Measurements from ENCODE around the gene PEX1. TPM values are rescaled to one million over a fixed set of nuclear protein-coding genes. Genes with fewer than 3 reads are reported as not detected.
A peak's percentile ranks its signal among the peaks of the same experiment; 100 is the strongest.
"Not testable (repeated sequence)": the region's sequence is repeated elsewhere in the genome, so short reads cannot be mapped to it uniquely, and the experiment has no call there.

The PEX1 gene
- total RNA-seq, 1 experiment from 2014 or later: 88.4 TPM

- H3K27ac ChIP-seq: no peak overlapping the region; the same call in 1 of the 2 replicates
- no peak overlapping the region for H3K4me3 ChIP-seq
- no peak for DNase-seq
- no peaks in the 10 kb centered on the region for H3K27me3 ChIP-seq
- peaks cover 13% of the 10 kb centered on the region for H3K4me1 ChIP-seq
- H3K36me3 ChIP-seq: peaks cover 30% of the 10 kb centered on the region
- H3K9me3 ChIP-seq (replicated peaks): no peaks in the 10 kb centered on the region
These were observed 67.8 kb downstream of the PEX1 start for GRCh38 chr7:92460510-92460909.

DNA sequence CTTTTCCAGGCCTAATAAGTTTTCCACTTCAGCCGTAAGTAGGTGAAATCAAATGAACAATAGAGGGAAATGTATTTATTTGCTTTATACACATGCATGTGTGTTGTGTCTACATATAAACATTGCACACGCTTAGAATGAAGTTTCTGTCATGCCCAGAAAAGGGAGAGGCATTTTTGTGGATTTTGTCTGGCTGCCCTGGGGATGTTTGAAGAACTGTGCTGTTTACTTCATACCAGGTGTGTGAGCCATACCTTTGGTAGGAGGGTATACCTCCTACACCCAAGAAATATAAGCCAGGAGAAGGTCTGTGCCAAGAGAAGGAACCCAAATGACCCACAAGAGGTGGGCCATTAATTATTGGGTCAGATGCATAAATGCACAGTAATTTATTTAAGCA is 68.2 kb downstream of the PEX1 start:
- Histone ChIP-seq H3K4me3 (no peak overlapping the region), H3K27ac (no peak overlapping the region; the same call in 1 of the 2 replicates), H3K4me1 (peaks cover 13% of the 10 kb centered on the region), H3K27me3 (no peaks in the 10 kb centered on the region), H3K36me3 (peaks cover 34% of the 10 kb centered on the region), H3K9me3 (replicated peaks) (no peaks in the 10 kb centered on the region)
- no peak for DNase-seq

DNA sequence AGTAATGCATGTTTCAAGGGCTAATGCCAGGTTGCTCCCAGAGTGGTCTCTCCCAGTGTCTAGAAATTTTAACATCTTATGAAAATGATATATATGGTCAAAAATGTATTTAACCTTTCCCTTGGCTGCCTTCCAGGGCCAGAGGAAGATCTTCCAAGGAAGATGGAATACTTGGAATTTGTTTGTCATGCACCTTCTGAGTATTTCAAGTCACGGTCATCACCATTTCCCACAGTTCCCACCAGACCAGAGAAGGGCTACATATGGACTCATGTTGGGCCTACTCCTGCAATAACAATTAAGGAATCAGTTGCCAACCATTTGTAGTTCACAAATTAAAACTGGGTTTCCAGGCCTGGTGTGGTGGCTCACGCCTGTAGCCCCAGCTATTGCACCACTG is 72.1 kb downstream of the PEX1 start:
- H3K27ac ChIP-seq: no peak overlapping the region
- peaks cover 65% of the 10 kb centered on the region for H3K36me3 ChIP-seq
- no peak for DNase-seq
- H3K27me3 ChIP-seq: no peaks in the 10 kb centered on the region
- peaks cover 6% of the 10 kb centered on the region for H3K4me1 ChIP-seq
- no peak overlapping the region for H3K4me3 ChIP-seq
- no peaks in the 10 kb centered on the region for H3K9me3 ChIP-seq (replicated peaks)

- H3K27ac ChIP-seq: no peak overlapping the region
- DNase-seq: no peak
- H3K9me3 ChIP-seq (replicated peaks): no peaks in the 10 kb centered on the region
- H3K4me1 ChIP-seq: peaks cover 8% of the 10 kb centered on the region; the same call in 1 of the 2 replicates
- H3K4me3 ChIP-seq: no peak overlapping the region
- peaks cover 70% of the 10 kb centered on the region for H3K36me3 ChIP-seq
- no peaks in the 10 kb centered on the region for H3K27me3 ChIP-seq
These were observed 76.7 kb downstream of the PEX1 start for GRCh38 chr7:92451645-92452044.

DNA sequence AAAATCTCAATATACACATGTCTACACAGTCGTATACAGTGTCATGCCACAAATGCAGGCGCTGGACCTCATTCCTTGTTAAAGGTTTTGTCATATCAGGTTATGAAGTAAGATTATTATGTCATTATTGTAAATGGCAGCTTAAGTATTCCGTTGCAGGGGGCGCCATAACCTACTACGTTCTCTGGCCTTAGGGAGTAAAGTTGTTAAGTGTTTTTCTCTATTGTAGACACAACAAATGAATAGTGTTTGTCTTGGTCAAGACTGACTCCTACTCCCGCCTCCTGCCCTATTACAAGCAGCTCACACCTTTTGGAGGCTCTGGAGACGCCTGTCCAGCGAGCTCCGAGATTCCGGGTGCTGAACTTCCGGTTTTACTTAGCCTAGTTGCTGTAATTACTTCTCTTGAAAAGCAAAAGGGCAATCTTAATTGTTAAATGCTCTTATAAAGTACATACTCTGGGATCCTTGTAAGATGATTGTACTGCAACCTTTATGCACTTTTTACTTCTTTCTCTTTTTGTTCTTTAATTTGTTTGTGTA is 80.0 kb downstream of the PEX1 start:
- DNase-seq: peak; percentile 57 to 70
- Histone ChIP-seq H3K9me3 (replicated peaks) (no peaks in the 10 kb centered on the region; the same call in 1 of the 2 replicates), H3K4me3 (peak overlapping the region; percentile 95), H3K4me1 (peaks cover 8% of the 10 kb centered on the region; the same call in 1 of the 2 replicates), H3K36me3 (peaks cover 42% of the 10 kb centered on the region), H3K27me3 (no peaks in the 10 kb centered on the region), H3K27ac (peak overlapping the region; percentile 88)

DNA sequence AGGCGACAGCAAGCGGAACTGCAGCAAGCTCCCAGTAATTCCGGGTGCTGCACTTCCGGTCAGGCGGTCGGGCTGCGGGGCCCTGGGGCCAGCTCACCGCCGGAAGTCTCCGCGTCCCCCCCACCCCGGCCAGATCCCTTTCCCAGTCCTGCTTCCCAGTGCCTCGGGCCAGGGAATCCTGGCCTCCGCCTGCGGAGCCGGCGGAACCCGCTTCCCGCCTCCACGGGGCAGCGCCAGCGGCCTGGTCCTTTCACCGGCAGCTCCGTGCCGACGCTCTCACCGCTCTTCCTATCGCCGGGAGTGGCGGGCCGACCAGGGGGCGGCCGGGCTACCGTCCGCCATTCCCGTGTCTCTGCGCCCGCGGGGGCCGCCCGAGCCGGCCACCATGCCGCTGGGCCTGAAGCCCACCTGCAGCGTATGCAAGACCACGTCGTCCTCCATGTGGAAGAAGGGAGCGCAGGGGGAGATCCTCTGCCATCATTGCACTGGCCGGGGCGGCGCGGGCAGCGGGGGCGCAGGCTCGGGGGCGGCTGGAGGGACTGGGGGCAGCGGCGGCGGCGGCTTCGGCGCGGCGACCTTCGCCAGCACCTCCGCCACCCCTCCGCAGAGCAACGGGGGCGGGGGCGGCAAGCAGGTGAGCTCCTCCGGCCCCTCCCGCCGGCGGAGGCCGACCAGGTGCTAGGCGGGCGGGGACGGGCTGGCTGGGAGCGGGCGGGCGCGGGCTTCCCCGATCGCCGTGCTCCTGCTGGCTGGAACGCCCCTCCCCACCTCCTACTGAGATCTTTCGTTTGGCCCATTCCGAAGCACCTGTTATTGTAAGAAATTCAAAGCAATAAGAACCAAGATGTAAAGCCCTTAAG is 80.7 kb downstream of the PEX1 start, which contains the start of gene GATAD1:
TSS of gene GATAD1 (plus strand) at position 138 of the 860 bp plus-strand sequence. CDS start at position 386, 248 bp downstream.
- Histone ChIP-seq H3K27ac (peak within 1 kb of the TSS; percentile 88), H3K9me3 (replicated peaks) (no peaks in the 10 kb centered on the region; the same call in 1 of the 2 replicates), H3K4me3 (peak within 1 kb of the TSS; percentile 95), H3K27me3 (no peaks in the 10 kb centered on the region), H3K36me3 (peaks cover 36% of the 10 kb centered on the region), H3K4me1 (peaks cover 8% of the 10 kb centered on the region; the same call in 1 of the 2 replicates)
- DNase-seq: peak; percentile 95 to 96

- H3K9me3 ChIP-seq (replicated peaks): no peaks in the 10 kb centered on the region; the same call in 1 of the 2 replicates
- DNase-seq: no peak
- peaks cover 29% of the 10 kb centered on the region for H3K36me3 ChIP-seq
- peaks cover 8% of the 10 kb centered on the region; the same call in 1 of the 2 replicates for H3K4me1 ChIP-seq
- no peaks in the 10 kb centered on the region for H3K27me3 ChIP-seq
- H3K4me3 ChIP-seq: peak overlapping the region; percentile 95
- peak overlapping the region; percentile 88 for H3K27ac ChIP-seq
These were observed 81.4 kb downstream of the PEX1 start for GRCh38 chr7:92446869-92447344.

DNA sequence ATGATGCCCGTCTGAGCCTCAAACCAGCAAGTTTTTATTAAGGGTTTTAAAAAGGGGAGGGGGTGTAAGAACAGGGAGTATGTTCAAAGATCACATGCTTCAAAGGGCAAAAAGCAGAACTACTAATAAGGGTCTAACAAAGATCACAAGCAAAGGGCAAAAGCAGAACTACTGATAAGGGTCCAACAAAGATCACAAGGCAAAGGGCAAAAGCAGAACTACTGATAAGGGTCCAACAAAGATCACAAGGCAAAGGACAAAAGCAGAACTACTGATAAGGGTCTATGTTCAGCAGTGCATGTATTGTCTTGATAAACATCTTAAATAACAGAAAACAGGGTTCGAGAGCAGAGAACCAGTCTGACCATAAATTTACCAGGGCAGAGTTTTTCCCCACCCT is 85.6 kb downstream of the PEX1 start:
- not testable (repeated sequence) for H3K4me3 ChIP-seq; H3K27me3 ChIP-seq; DNase-seq; H3K36me3 ChIP-seq; H3K9me3 ChIP-seq (replicated peaks); H3K27ac ChIP-seq; H3K4me1 ChIP-seq

GRCh38 chr7:92437956-92438491 is 90.3 kb downstream of the PEX1 start:
- DNase-seq: peak; percentile 36 to 38
- H3K9me3 ChIP-seq (replicated peaks): no peaks in the 10 kb centered on the region; the same call in 1 of the 2 replicates
- no peak overlapping the region for H3K4me3 ChIP-seq
- H3K36me3 ChIP-seq: no peaks in the 10 kb centered on the region
- no peaks in the 10 kb centered on the region for H3K27me3 ChIP-seq
- H3K4me1 ChIP-seq: peaks cover 10% of the 10 kb centered on the region
- no peak overlapping the region for H3K27ac ChIP-seq

Other genes starting within 250 kb of the PEX1 start
- 48.6 and 57.1 TPM in 2 replicates for gene GATAD1, start 81.0 kb downstream of the PEX1 start, total RNA-seq (2014; rRNA removed; shearing (Covaris generic))
- gene ERVW-1, start 50.6 kb downstream of the PEX1 start, total RNA-seq (2014; rRNA removed; shearing (Covaris generic)): 66.6 and 78.1 TPM in 2 replicates
- 23.8 and 25.2 TPM in 2 replicates for gene RBM48, start 275 bp upstream of the PEX1 start, total RNA-seq (2014; rRNA removed; shearing (Covaris generic))
- 50.2 and 66.6 TPM in 2 replicates for gene FAM133B, start 61.9 kb upstream of the PEX1 start, total RNA-seq (2014; rRNA removed; shearing (Covaris generic))